ENCODE results near the gene GRPEL2.

GRCh38 chr5:149387982-149388381 is 42.7 kb downstream of the GRPEL2 start:
- TF ChIP-seq CTCF (IDR thresholded peaks at IDR 0.05; ENCODE audit: insufficient read depth, low read length, poor library complexity, severe bottlenecking) (no peak), EZH2phosphoT487 (conservative IDR thresholded peaks at IDR 0.05; ENCODE audit: low read length) (no peak)
